GM04504 (cell line): ENCODE results near the gene ST6GALNAC6.

Experiments used
- DNase-seq: peaks from one replicate; pipeline ENCODE4 v3.0.0-alpha.2; 2012; ENCODE audit warnings: low read depth

Gene ST6GALNAC6

GRCh38 chr9:127916720-127917581 lies 17.5 kb upstream of the ST6GALNAC6 start, which contains the start of gene ST6GALNAC4:
Gene ST6GALNAC4, minus strand, starts transcription at chr9:127917041. Its CDS starts 622 bp downstream, at chr9:127916419.
- DNase-seq, result peak; percentile 78

- no peak for DNase-seq
Measured at GRCh38 chr9:127915801-127916719, 16.7 kb upstream of the ST6GALNAC6 start.

GRCh38 chr9:127915325-127915752 lies 15.9 kb upstream of the ST6GALNAC6 start:
- no peak for DNase-seq

GRCh38 chr9:127913682-127914081 lies 14.3 kb upstream of the ST6GALNAC6 start:
- no peak for DNase-seq

- DNase-seq, result no peak
Measured at GRCh38 chr9:127912882-127913281, 13.5 kb upstream of the ST6GALNAC6 start.

GRCh38 chr9:127912296-127912695 lies 12.9 kb upstream of the ST6GALNAC6 start:
- DNase-seq, result no peak

GRCh38 chr9:127910613-127911205 lies 11.3 kb upstream of the ST6GALNAC6 start:
- peak; percentile 64 for DNase-seq

- DNase-seq, result no peak
Measured at GRCh38 chr9:127909839-127910273, 10.5 kb upstream of the ST6GALNAC6 start.

- DNase-seq, result no peak
Measured at GRCh38 chr9:127908660-127908926, 9.2 kb upstream of the ST6GALNAC6 start.

- DNase-seq, result no peak
Measured at GRCh38 chr9:127907867-127908659, 8.7 kb upstream of the ST6GALNAC6 start.

- DNase-seq, result no peak
Measured at GRCh38 chr9:127905788-127906191, 6.4 kb upstream of the ST6GALNAC6 start.

- DNase-seq, result no peak
Measured at GRCh38 chr9:127905004-127905728, 5.8 kb upstream of the ST6GALNAC6 start.

GRCh38 chr9:127904561-127905003 lies 5.2 kb upstream of the ST6GALNAC6 start:
- no peak for DNase-seq

- DNase-seq, result no peak
Measured at GRCh38 chr9:127903557-127904475, 4.4 kb upstream of the ST6GALNAC6 start.

GRCh38 chr9:127898433-127899127 lies 823 bp downstream of the ST6GALNAC6 start:
- DNase-seq, result peak; percentile 80

- DNase-seq, result no peak
Measured at GRCh38 chr9:127897193-127897692, 2.2 kb downstream of the ST6GALNAC6 start.

GRCh38 chr9:127896395-127897192 lies 2.8 kb downstream of the ST6GALNAC6 start:
- DNase-seq, result no peak

GRCh38 chr9:127895811-127896210 lies 3.6 kb downstream of the ST6GALNAC6 start:
- DNase-seq, result no peak
